Measurements from ENCODE around the gene NAIF1. TPM values are rescaled to one million over a fixed set of nuclear protein-coding genes. Genes with fewer than 3 reads are reported as not detected.

NAIF1 gene
- polyA plus RNA-seq, 1 donor from 2014 or later, result 9.9 TPM

- no peaks in the 10 kb centered on the region for H3K9me2 ChIP-seq (ENCODE audit: insufficient read depth, low read length)
- H3K79me2 ChIP-seq (replicated peaks; ENCODE audit: insufficient read depth, low read length), result no peaks in the 10 kb centered on the region
- H3K9me3 ChIP-seq (ENCODE audit: low read length), result no peaks in the 10 kb centered on the region
- H3K9ac ChIP-seq (ENCODE audit: low read length), result no peak overlapping the region
- H3K27ac ChIP-seq (ENCODE audit: low read length), result no peak overlapping the region
- H4K20me1 ChIP-seq (ENCODE audit: insufficient read depth), result no peaks in the 10 kb centered on the region
- no peak overlapping the region for H3K4me3 ChIP-seq (ENCODE audit: low read length)
- H3K36me3 ChIP-seq (ENCODE audit: insufficient read depth, low read length), result no peaks in the 10 kb centered on the region
- H3K27me3 ChIP-seq (ENCODE audit: insufficient read depth, low read depth, low read length), result no peaks in the 10 kb centered on the region
- no peak overlapping the region for H2AFZ ChIP-seq (ENCODE audit: low read depth, low read length)
- no peaks in the 10 kb centered on the region for H3F3A ChIP-seq (ENCODE audit: insufficient read depth, low read length, poor library complexity, severe bottlenecking)
- no peak overlapping the region for H3K4me2 ChIP-seq (ENCODE audit: low read length)
- TF ChIP-seq RAD21 (conservative IDR thresholded peaks at IDR 0.05) (no peak), REST (IDR thresholded peaks at IDR 0.05; ENCODE audit: borderline replicate concordance) (no peak), EZH2 (IDR thresholded peaks at IDR 0.05; ENCODE audit: borderline replicate concordance, insufficient read depth, low read length, poor library complexity, severe bottlenecking) (no peak), CTCF (IDR thresholded peaks at IDR 0.05; ENCODE audit: poor library complexity, severe bottlenecking) (no peak), MXI1 (conservative IDR thresholded peaks at IDR 0.05; ENCODE audit: poor library complexity, severe bottlenecking) (no peak)
Observed at GRCh38 chr9:128115187-128116103, 48.3 kb upstream of the NAIF1 start.

- no peaks in the 10 kb centered on the region for H3F3A ChIP-seq (ENCODE audit: insufficient read depth, low read length, poor library complexity, severe bottlenecking)
- no peaks in the 10 kb centered on the region for H3K36me3 ChIP-seq (ENCODE audit: insufficient read depth, low read length)
- H4K20me1 ChIP-seq (ENCODE audit: insufficient read depth), result no peaks in the 10 kb centered on the region
- H3K9me2 ChIP-seq (ENCODE audit: insufficient read depth, low read length), result no peaks in the 10 kb centered on the region
- no peaks in the 10 kb centered on the region for H3K79me2 ChIP-seq (replicated peaks; ENCODE audit: insufficient read depth, low read length)
- no peak overlapping the region for H3K27ac ChIP-seq (ENCODE audit: low read length)
- no peak overlapping the region for H3K4me2 ChIP-seq (ENCODE audit: low read length)
- H3K4me3 ChIP-seq (ENCODE audit: low read length), result no peak overlapping the region
- TF ChIP-seq TAF1 (IDR thresholded peaks at IDR 0.05; ENCODE audit: low read depth), result no peak
- no peaks in the 10 kb centered on the region for H3K9me3 ChIP-seq (ENCODE audit: low read length)
- H2AFZ ChIP-seq (ENCODE audit: low read depth, low read length), result no peak overlapping the region
- no peaks in the 10 kb centered on the region for H3K27me3 ChIP-seq (ENCODE audit: insufficient read depth, low read depth, low read length)
- no peak overlapping the region for H3K9ac ChIP-seq (ENCODE audit: low read length)
Observed at GRCh38 chr9:128114326-128115186, 47.4 kb upstream of the NAIF1 start.
